Esophagus muscularis mucosa (tissue), 3 donors: Measurements from ENCODE around the gene ABCC11.

Experiments
- CTCF ChIP-seq, 3 experiments: fragments of 200-600 bp in 2 of 3; fragments of 450-650 bp in 1 of 3; sonication (generic) in 2 of 3; IDR thresholded peaks; one replicate each; pipeline ENCODE4 v1.5.1; 2017 to 2019; ENCODE audit warnings: antibody characterized with exemption in 3 of 3, mild to moderate bottlenecking in 2 of 3, moderate library complexity in 1 of 3
- EP300 ChIP-seq: sonication (generic); formaldehyde crosslinking; IDR thresholded peaks from one replicate; pipeline ENCODE4 v1.6.1; 2017; ENCODE audit warnings: antibody characterized with exemption

GRCh38 chr16:48137822-48138221, 109.5 kb downstream of the ABCC11 start:
- TF ChIP-seq CTCF (IDR thresholded peaks at IDR 0.05) = no peak
- no peak for TF ChIP-seq EP300
